Adrenal gland (tissue), 12 donors: ENCODE data around the gene TPK1. TPM values are rescaled to one million over a fixed set of nuclear protein-coding genes. Genes with fewer than 3 reads are reported as not detected.

Experiments used
- DNase-seq, 7 donors: peaks; one replicate each; pipeline ENCODE4 v3.0.0-alpha.2; 2019 to 2020
- H3K27ac ChIP-seq, 5 donors: fragments of 200-600 bp; sonication (generic) in 4 of 5; 1 replicate in 3 of 5; 2 replicates in 2 of 5; pipeline versions ENCODE4 v1.5.1 to v1.8.0; 2016 to 2020; ENCODE audit warnings: mild to moderate bottlenecking in 1 of 5
- H3K27me3 ChIP-seq: fragments of 200-600 bp; 2 replicates; pipeline ENCODE4 v1.8.0; 2021
- H3K36me3 ChIP-seq, 2 donors: fragments of 200-600 bp; replicated peaks in 1 of 2; 1 replicate in 1 of 2; 2 replicates in 1 of 2; pipeline versions ENCODE4 v1.5.1 to v1.8.0; 2018 to 2022
- H3K4me1 ChIP-seq, 2 donors: fragments of 200-600 bp; replicated peaks in 1 of 2; 1 replicate in 1 of 2; 2 replicates in 1 of 2; pipeline versions ENCODE4 v1.5.1 to v1.8.0; 2018 to 2021
- H3K4me3 ChIP-seq, 4 donors: fragments of 200-600 bp; sonication (generic) in 3 of 4; one replicate each; pipeline ENCODE4 v1.5.1; 2016 to 2018
- H3K9me3 ChIP-seq, 3 donors: fragments of 200-600 bp; sonication (generic) in 1 of 3; replicated peaks in 1 of 3; 1 replicate in 2 of 3; 2 replicates in 1 of 3; pipeline versions ENCODE4 v1.5.1 to v1.8.0; 2016 to 2021
- POLR2A ChIP-seq, 2 donors: fragments of 450-650 bp; IDR thresholded peaks; one replicate each; pipeline ENCODE4 v1.6.1; 2017; ENCODE audit warnings: antibody characterized with exemption in 2 of 2, mild to moderate bottlenecking in 2 of 2, moderate library complexity in 1 of 2
- WGBS, 4 donors: extraction: QIAGEN DNeasy Blood & Tissue Kit in 2 of 4; methylation state at CpG; one replicate each; pipeline versions ENCODE4 v1.1.5 to v1.1.7; 2013 to 2017; 5-methylcytosine and 5-hydroxymethylcytosine counted together
- intact Hi-C, 2 donors: fragments of 100-400 bp; cut with DNase I; formaldehyde crosslinking; loops; one replicate each; pipeline versions ENCODE4 v1.14.1 to v1.15.0; 2022 to 2023
- polyA plus RNA-seq, 3 donors: library from polyadenylated mRNA; stranded (reverse); fragments of 200-250 nt in 2 of 3; fragments of 350-450 nt in 1 of 3; fragmentation: Illumina TruSeq in 1 of 3; extraction: RNeasy Lipid Tissue Mini Kit (QIAGEN cat#74804) in 1 of 3; gene quantifications; one replicate each; pipeline ENCODE4 v1.2.3, GENCODE V29; 2013 to 2014
- total RNA-seq, 9 donors: library from RNA; depleted of rRNA in 4 of 9; stranded (reverse); fragments of >200 nt in 4 of 9; fragments of 120-200 nt in 1 of 9; fragmentation: NEBNext Ultra II Directional in 1 of 9; extraction: Animal tissue kit (Norgen Biotek cat#: 25700) in 1 of 9; gene quantifications; one replicate each; pipeline versions ENCODE4 v1.1.0 to v1.2.4, GENCODE V29; 2013 to 2023
- TF ChIP-seq, protein P1 (sequence below), 6 experiments: fragments of 450-650 bp in 4 of 6; fragments of 200-600 bp in 2 of 6; sonication (generic) in 1 of 6; IDR thresholded peaks; 1 replicate in 5 of 6; 2 replicates in 1 of 6; pipeline versions ENCODE4 v1.5.1 to v1.8.0; 2016 to 2021; ENCODE audit warnings: antibody characterized with exemption in 6 of 6, mild to moderate bottlenecking in 2 of 6, moderate library complexity in 1 of 6
- donor health status: healthy with polysubstance abuse.
- donor health status: Bipolar disorder and iron deficiency.
- donor health status: DM: yes; HTN: yes; CAD: no.
- donor health status: DM: no; HTN: no; CAD: no.
- donor health status: DM: no; HTN: no; CAD: no.
- donor health status: DM: yes; HTN: yes; CAD: no.

TPK1 gene
- total and polyA plus RNA-seq, 12 donors: 3.7 to 10.6 (median 9.6) TPM

DNA sequence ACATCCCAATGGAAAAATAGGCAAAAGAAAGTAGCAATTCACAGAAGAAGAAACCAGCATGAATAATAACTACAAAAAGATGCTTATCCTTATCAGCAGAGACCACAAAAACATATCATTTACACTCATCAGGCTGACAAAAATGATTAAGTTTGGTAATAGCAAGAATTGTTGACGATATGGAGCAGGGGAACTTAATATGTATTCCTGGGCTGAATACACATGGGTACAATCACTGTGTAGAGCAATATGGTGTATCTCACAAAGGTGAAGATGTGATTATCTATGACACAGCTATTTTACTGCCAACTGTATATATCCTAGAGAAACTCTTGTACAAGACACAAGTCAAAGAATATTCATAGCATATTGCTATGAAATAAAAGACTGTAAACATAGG, 290.5 kb downstream of the TPK1 start:
- no peak for TF ChIP-seq POLR2A (IDR thresholded peaks at IDR 0.05)
- TF ChIP-seq, protein P1, sequence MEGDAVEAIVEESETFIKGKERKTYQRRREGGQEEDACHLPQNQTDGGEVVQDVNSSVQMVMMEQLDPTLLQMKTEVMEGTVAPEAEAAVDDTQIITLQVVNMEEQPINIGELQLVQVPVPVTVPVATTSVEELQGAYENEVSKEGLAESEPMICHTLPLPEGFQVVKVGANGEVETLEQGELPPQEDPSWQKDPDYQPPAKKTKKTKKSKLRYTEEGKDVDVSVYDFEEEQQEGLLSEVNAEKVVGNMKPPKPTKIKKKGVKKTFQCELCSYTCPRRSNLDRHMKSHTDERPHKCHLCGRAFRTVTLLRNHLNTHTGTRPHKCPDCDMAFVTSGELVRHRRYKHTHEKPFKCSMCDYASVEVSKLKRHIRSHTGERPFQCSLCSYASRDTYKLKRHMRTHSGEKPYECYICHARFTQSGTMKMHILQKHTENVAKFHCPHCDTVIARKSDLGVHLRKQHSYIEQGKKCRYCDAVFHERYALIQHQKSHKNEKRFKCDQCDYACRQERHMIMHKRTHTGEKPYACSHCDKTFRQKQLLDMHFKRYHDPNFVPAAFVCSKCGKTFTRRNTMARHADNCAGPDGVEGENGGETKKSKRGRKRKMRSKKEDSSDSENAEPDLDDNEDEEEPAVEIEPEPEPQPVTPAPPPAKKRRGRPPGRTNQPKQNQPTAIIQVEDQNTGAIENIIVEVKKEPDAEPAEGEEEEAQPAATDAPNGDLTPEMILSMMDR (IDR thresholded peaks at IDR 0.05): no peak
- 70 to 96% (median 73%) methylated on average over 1 of the region's 1 CpG for WGBS, 4 donors

DNA sequence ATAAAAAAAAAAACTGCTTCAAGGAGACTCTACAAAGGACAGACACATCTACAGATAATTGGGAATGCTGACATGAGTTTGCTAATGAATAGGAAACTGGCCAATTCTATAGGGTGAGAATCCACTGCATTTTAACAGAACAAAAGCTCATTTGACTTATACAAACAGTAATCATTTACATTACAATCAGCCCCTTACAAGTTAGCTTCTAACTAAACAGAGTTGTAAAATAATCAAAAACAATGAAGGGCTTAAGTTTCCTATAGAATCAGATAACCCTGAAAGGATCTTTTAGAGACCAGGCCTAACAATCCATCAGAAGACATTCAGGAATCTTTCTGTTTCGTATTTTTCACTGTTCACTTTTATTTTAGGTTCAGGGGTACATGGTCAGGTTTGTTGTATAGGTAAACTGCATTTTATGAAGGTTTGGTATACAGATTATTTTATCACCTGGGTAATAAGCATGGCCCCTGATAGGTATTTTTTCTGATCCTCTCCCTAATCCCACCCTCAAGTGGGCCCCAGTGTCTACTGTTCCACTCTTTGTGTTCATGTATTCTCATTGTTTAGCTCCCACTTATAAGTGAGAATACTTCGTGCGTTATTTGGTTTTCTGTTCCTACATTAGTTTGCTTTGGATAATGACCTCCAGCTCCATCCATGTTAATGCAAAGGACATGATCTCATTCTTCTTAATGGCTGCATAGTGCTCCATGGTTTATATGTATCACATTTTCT, 301.0 kb downstream of the TPK1 start:
- TF ChIP-seq, protein P1 (IDR thresholded peaks at IDR 0.05): no peak
- TF ChIP-seq POLR2A (IDR thresholded peaks at IDR 0.05): no peak
- no peak overlapping the region for H3K27ac ChIP-seq
- H3K36me3 ChIP-seq: no peaks in the 10 kb centered on the region
- DNase-seq: no peak
- WGBS, 4 donors: 86 to 91% (median 88%) methylated on average over 3 of the region's 3 CpGs
- intact Hi-C loops: no loop called here
- H3K27me3 ChIP-seq: no peaks in the 10 kb centered on the region
- no peaks in the 10 kb centered on the region for H3K4me1 ChIP-seq
- H3K4me3 ChIP-seq: no peak overlapping the region
- no peaks in the 10 kb centered on the region for H3K9me3 ChIP-seq

More for the DNA sequence above, 290.5 kb downstream of the TPK1 start:
- no peaks in the 10 kb centered on the region for H3K9me3 ChIP-seq
- H3K4me3 ChIP-seq: no peak overlapping the region
- no peak for DNase-seq
- H3K27me3 ChIP-seq: no peaks in the 10 kb centered on the region
- H3K4me1 ChIP-seq: no peaks in the 10 kb centered on the region
- no peaks in the 10 kb centered on the region for H3K36me3 ChIP-seq
- intact Hi-C loops: no loop called here
- H3K27ac ChIP-seq: no peak overlapping the region

DNA sequence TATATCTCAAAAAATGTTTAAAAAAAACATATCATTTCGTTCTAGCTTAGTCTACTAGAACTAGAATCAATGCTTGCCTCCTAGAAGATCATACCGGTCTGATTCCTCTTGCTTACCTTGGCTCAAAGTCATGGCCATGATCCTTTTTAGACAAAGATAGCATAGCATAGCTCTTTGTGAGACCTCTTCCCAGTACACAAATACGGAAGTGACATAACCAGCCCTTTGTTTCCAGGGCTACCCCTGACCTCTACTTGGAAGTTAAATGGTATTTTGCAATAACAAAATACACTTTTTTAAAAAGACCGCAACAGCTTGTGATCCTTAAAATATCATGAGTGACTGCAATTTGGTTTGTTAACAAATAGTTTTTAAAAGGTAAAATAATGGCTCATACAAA, 301.7 kb downstream of the TPK1 start:
- intact Hi-C loops: no loop called here
- WGBS, 4 donors: 45 to 58% (median 53%) methylated on average over 4 of the region's 4 CpGs
- no peak for DNase-seq
- Histone ChIP-seq H3K27ac (no peak overlapping the region), H3K36me3 (no peaks in the 10 kb centered on the region), H3K4me3 (no peak overlapping the region), H3K4me1 (no peaks in the 10 kb centered on the region), H3K9me3 (no peaks in the 10 kb centered on the region), H3K27me3 (no peaks in the 10 kb centered on the region)
- TF ChIP-seq, protein P1 (IDR thresholded peaks at IDR 0.05): no peak
- no peak for TF ChIP-seq POLR2A (IDR thresholded peaks at IDR 0.05)

DNA sequence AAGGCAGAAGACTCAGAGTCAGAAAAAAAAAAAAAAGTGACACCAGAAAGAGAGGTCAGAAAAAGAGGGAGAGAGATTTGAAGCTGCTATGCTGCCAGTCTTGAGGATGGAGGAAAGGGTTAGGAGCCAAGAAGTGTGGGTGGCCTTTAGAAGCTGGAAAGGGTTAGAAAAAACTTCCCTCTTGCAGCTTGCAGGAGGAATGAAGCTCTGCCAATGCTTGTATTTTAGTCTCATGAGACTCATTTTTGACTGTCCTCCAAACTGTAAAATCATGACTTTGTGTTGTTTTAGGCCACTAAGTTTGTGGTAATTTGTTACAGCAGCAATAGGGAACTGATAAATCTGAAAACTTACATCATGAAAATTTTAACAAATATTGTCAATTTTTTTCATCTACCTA, 304.7 kb downstream of the TPK1 start:
- no peaks in the 10 kb centered on the region for H3K36me3 ChIP-seq
- H3K4me3 ChIP-seq: no peak overlapping the region
- intact Hi-C loops: no loop called here
- H3K27me3 ChIP-seq: no peaks in the 10 kb centered on the region
- no peaks in the 10 kb centered on the region for H3K9me3 ChIP-seq
- H3K4me1 ChIP-seq: no peaks in the 10 kb centered on the region
- no peak for DNase-seq
- no peak overlapping the region for H3K27ac ChIP-seq
- no peak for TF ChIP-seq POLR2A (IDR thresholded peaks at IDR 0.05)
- TF ChIP-seq, protein P1 (IDR thresholded peaks at IDR 0.05): no peak
